Endodermal cell (in vitro differentiated cells): Measurements from ENCODE around the gene WWP2. TPM values are rescaled to one million over a fixed set of nuclear protein-coding genes. Genes with fewer than 3 reads are reported as not detected.

Experiments used
- DNase-seq: peaks from one replicate; pipeline ENCODE4 v3.0.0-alpha.2; 2017
- H3K27ac ChIP-seq: 2 replicates; pipeline ENCODE4 v1.5.1; 2013; ENCODE audit warnings: mild to moderate bottlenecking, low read depth, low read length, moderate library complexity
- H3K27me3 ChIP-seq: 2 replicates; pipeline ENCODE4 v1.6.1; 2013; ENCODE audit warnings: mild to moderate bottlenecking, low read length, moderate library complexity; ENCODE audit not compliant: insufficient read depth, control insufficient read depth, poor library complexity, severe bottlenecking
- H3K36me3 ChIP-seq: 2 replicates; pipeline ENCODE4 v1.7.0; 2013; ENCODE audit warnings: mild to moderate bottlenecking, low read length, moderate library complexity; ENCODE audit not compliant: control insufficient read depth, insufficient read depth
- H3K4me1 ChIP-seq: one replicate; pipeline ENCODE4 v1.7.0; 2013; ENCODE audit warnings: low read length; ENCODE audit not compliant: control insufficient read depth, insufficient read depth
- H3K4me3 ChIP-seq: 2 replicates; pipeline ENCODE4 v1.5.1; 2013; ENCODE audit warnings: mild to moderate bottlenecking, low read length, moderate library complexity
- H3K9ac ChIP-seq: 2 replicates; pipeline ENCODE4 v1.6.1; 2013; ENCODE audit warnings: mild to moderate bottlenecking, low read length, moderate library complexity; ENCODE audit not compliant: poor library complexity, severe bottlenecking; ENCODE audit errors: extremely low read depth
- H3K9me3 ChIP-seq: 2 replicates; pipeline ENCODE4 v1.6.1; 2013; ENCODE audit warnings: mild to moderate bottlenecking, low read length, moderate library complexity; ENCODE audit not compliant: control insufficient read depth
- H3K27ac Mint-ChIP-seq: 2 replicates; pipeline ENCODE4 v1.8.0; 2020; ENCODE audit warnings: mixed read lengths
- H3K27me3 Mint-ChIP-seq: 2 replicates; pipeline ENCODE4 v1.8.0; 2021; ENCODE audit warnings: mild to moderate bottlenecking, mixed read lengths; ENCODE audit not compliant: insufficient read depth
- H3K36me3 Mint-ChIP-seq: 2 replicates; pipeline ENCODE4 v1.8.0; 2020; ENCODE audit warnings: low read depth, mixed read lengths
- H3K4me1 Mint-ChIP-seq: 2 replicates; pipeline ENCODE4 v1.8.0; 2020; ENCODE audit warnings: mixed read lengths
- H3K4me3 Mint-ChIP-seq: 2 replicates; pipeline ENCODE4 v1.8.0; 2020; ENCODE audit warnings: mild to moderate bottlenecking, moderate library complexity, mixed read lengths
- H3K9me3 Mint-ChIP-seq: 2 replicates; pipeline ENCODE4 v1.8.0; 2020; ENCODE audit warnings: mild to moderate bottlenecking, mixed read lengths
- CTCF ChIP-seq: fragments of 200-600 bp; sonication (generic); conservative IDR thresholded peaks from 2 replicates; pipeline ENCODE4 v1.5.0; 2021; ENCODE audit warnings: antibody characterized with exemption, mild to moderate bottlenecking
- WGBS, 2 experiments: methylation state at CpG; one replicate each; pipeline versions ENCODE4 v1.1.5 to v1.1.7; 2013; ENCODE audit warnings: missing lambda C conversion rate in 2 of 2, mixed read lengths in 1 of 2; ENCODE audit not compliant: insufficient coverage in 1 of 2, insufficient read length in 1 of 2; 5-methylcytosine and 5-hydroxymethylcytosine counted together
- total RNA-seq, 2 donors: library from RNA; stranded (reverse); fragmentation: NEBNext Ultra II Directional in 1 of 2; extraction: Animal tissue kit (Norgen Biotek cat#: 25700) in 1 of 2; gene quantifications; 2 replicates in 1 of 2; 3 replicates in 1 of 2; pipeline ENCODE4 v1.2.1, GENCODE V29; 2021

The WWP2 gene
- total RNA-seq, 2 donors from 2014 or later: 42.3 to 50.0 TPM

- 81% methylated on average over 1 of the region's 2 CpGs; no CpG with 5 or more reads in 1 of the 2 experiments for WGBS, 2 experiments
- H3K36me3 ChIP-seq: peaks cover 15% of the 10 kb centered on the region
- Mint-ChIP-seq H3K27ac (peak overlapping the region; percentile 20), H3K9me3 (no peaks in the 10 kb centered on the region), H3K36me3 (peaks cover 33% of the 10 kb centered on the region), H3K4me1 (peaks cover 35% of the 10 kb centered on the region), H3K27me3 (no peaks in the 10 kb centered on the region), H3K4me3 (no peak overlapping the region)
- no peak overlapping the region for H3K27ac ChIP-seq
- no peaks in the 10 kb centered on the region for H3K27me3 ChIP-seq
- TF ChIP-seq CTCF: no peak
- H3K9me3 ChIP-seq: no peaks in the 10 kb centered on the region
- no peak for DNase-seq
- H3K9ac ChIP-seq: no peak overlapping the region
- H3K4me1 ChIP-seq: peaks cover 12% of the 10 kb centered on the region
- H3K4me3 ChIP-seq: peak overlapping the region; percentile 26
Measured at GRCh38 chr16:69840975-69841374, 78.8 kb downstream of the WWP2 start.

- Histone ChIP-seq H3K4me1 (peaks cover 12% of the 10 kb centered on the region), H3K4me3 (no peak overlapping the region), H3K9ac (no peak overlapping the region), H3K9me3 (no peaks in the 10 kb centered on the region), H3K27me3 (no peaks in the 10 kb centered on the region), H3K36me3 (peaks cover 21% of the 10 kb centered on the region), H3K27ac (no peak overlapping the region)
- no peak for TF ChIP-seq CTCF
- H3K36me3 Mint-ChIP-seq: peaks cover 52% of the 10 kb centered on the region
- no peaks in the 10 kb centered on the region for H3K9me3 Mint-ChIP-seq
- no peak overlapping the region for H3K27ac Mint-ChIP-seq
- no peak overlapping the region for H3K4me3 Mint-ChIP-seq
- 86 to 90% methylated on average over 8 of the region's 8 CpGs for WGBS, 2 experiments
- no peak for DNase-seq
- H3K4me1 Mint-ChIP-seq: peaks cover 31% of the 10 kb centered on the region
- H3K27me3 Mint-ChIP-seq: no peaks in the 10 kb centered on the region
Measured at GRCh38 chr16:69844441-69844840, 82.3 kb downstream of the WWP2 start.

GRCh38 chr16:69845181-69845580 lies 83.0 kb downstream of the WWP2 start:
- no peak overlapping the region for H3K9ac ChIP-seq
- no peaks in the 10 kb centered on the region for H3K9me3 ChIP-seq
- Mint-ChIP-seq H3K4me3 (no peak overlapping the region), H3K27me3 (no peaks in the 10 kb centered on the region), H3K36me3 (peaks cover 50% of the 10 kb centered on the region), H3K27ac (peak overlapping the region; percentile 55), H3K4me1 (peaks cover 31% of the 10 kb centered on the region), H3K9me3 (no peaks in the 10 kb centered on the region)
- no peak for TF ChIP-seq CTCF
- DNase-seq: no peak
- H3K4me3 ChIP-seq: no peak overlapping the region
- H3K36me3 ChIP-seq: peaks cover 21% of the 10 kb centered on the region
- 67 to 86% methylated on average over 4 to 6 of the region's 6 CpGs for WGBS, 2 experiments
- peaks cover 12% of the 10 kb centered on the region for H3K4me1 ChIP-seq
- H3K27me3 ChIP-seq: no peaks in the 10 kb centered on the region
- H3K27ac ChIP-seq: no peak overlapping the region
